GM21360 (cell line): ENCODE results near the gene C3orf52.
"Not testable (repeated sequence)": the region's sequence is repeated elsewhere in the genome, so short reads cannot be mapped to it uniquely, and the experiment has no call there.

Source experiments
- ATAC-seq: cut with Tn5 transposase; IDR thresholded peaks from one replicate; pipeline ENCODE4 v1.9.1; 2021; ENCODE audit warnings: mild to moderate bottlenecking, moderate library complexity; ENCODE audit not compliant: unreplicated experiment

C3orf52 gene, protein sequence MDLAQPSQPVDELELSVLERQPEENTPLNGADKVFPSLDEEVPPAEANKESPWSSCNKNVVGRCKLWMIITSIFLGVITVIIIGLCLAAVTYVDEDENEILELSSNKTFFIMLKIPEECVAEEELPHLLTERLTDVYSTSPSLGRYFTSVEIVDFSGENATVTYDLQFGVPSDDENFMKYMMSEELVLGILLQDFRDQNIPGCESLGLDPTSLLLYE

DNA sequence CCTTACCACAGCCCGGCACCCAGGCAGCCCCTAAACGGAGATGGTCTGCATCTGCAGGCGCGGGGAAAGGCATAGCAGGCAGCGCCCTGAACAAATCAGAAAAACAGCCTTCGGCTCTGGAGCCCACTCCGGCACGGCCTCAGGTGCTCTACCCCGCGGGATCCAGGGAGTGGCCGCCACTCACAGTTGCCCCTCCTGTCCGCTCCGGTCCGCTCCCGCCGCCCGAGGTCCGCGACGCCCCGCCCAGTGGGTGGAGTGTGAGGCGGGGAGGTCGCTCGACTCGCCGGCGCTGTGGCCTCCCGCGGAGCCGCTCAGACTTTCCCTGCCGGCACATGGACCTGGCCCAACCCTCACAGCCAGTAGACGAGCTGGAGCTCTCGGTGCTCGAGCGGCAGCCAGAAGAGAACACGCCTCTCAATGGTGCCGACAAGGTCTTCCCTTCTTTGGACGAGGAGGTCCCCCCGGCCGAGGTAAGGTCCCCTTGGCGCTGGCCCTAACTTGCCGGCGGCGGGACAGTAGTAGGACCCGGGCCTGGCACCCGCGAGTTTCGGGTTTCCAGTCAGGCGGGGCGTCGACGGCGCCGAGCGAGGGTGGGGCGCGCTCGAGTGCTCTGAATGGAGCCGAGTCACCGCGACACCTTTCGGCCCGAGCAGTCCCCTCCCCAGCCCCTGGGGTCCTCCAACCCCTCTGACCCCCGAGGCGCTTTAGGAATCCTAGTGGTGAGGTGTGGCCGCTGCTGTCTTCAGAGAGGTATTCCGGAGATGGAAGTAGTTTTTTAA, at the start of gene C3orf52:
Gene C3orf52 (plus strand): TSS at position 314 of the 779 bp plus-strand sequence. CDS start 19 bp downstream, at position 333.
- peak; percentile 80 for ATAC-seq

DNA sequence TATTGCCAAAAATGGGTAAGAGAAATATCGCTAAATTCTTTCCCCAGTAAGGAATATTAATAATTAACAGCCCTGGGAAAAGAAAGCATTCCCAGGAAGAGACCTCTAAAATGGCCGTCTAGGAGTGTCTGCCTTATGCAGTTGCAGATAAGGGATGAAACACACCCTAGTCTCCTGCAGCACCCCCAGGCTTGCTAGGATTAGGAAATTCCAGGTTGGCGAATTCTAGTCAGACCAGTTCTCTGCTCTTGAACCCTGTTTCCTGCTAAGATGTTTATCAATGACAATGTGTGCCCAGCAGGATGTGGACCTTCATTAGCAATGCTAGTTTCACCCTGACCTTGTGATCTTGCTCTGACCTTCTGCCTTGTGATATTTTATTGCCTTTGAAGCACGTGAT, 49.0 kb upstream of the C3orf52 start:
- ATAC-seq: not testable (repeated sequence)

DNA sequence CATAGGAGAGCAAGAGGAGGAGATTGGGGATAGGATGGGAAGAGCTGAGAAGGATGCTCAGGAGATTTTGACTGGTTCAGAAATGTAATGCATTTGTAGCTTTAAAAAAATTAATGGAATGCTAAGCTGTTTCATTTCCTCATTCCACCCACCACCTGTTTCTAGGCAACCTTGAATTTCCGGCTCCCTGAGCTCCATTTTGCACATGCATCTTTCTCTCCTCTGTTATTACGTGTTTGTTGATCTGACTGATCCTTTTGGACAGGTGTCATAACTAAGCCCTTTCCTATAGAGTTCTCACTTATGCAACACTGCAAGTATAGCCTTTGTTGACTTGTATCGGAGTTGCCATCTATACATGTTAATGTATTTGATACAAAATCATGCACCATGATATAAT, 47.3 kb upstream of the C3orf52 start:
- ATAC-seq: no peak

DNA sequence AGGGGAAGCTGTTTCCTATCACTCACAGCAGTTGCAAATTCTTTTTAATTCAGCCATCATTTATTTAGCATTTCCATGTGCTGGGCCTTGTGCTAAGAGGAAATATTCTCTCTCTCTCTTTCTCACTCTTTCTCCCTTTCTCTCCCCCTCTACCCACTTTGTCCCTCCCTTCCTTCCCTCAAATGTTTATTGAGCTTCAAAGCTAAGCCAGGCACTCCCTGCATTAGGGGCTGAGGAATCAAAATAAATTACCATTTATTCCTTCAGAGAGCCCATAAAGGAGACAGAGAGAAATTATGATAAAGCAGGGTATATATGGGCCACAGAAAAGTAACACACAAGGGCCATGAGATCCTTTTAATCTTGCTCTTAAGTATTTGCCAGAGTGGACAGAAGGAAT, 44.9 kb upstream of the C3orf52 start:
- no peak for ATAC-seq

- ATAC-seq: no peak
Measured at GRCh38 chr3:112042842-112043280, 43.3 kb upstream of the C3orf52 start.

GRCh38 chr3:112043621-112044201, 42.5 kb upstream of the C3orf52 start:
- ATAC-seq: peak; percentile 93

GRCh38 chr3:112046599-112046998, 39.6 kb upstream of the C3orf52 start:
- ATAC-seq: no peak

GRCh38 chr3:112047264-112047663, 38.9 kb upstream of the C3orf52 start:
- ATAC-seq: no peak

DNA sequence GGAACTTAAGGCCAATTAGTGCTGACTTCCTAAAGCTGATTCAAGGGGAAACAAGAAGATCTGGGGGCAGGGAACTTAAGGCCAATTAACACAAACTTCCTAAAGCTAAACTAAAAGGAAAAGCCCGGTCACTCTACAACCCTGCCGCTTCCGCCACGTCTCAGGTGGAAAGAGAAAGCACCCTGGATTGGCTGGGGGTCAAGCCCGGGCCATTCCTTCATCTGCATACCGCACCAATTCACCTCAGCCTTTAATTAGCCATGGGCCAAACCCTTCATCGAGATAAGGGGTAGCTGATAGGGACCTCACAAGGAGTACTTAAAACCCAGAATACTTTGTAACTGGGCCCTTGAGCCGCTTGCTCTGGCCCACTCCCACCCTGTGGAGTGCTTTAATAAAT, 37.3 kb upstream of the C3orf52 start:
- no peak for ATAC-seq

GRCh38 chr3:112053229-112053628, 33.0 kb upstream of the C3orf52 start:
- ATAC-seq: no peak

GRCh38 chr3:112056451-112056929, 29.7 kb upstream of the C3orf52 start:
- ATAC-seq: no peak

DNA sequence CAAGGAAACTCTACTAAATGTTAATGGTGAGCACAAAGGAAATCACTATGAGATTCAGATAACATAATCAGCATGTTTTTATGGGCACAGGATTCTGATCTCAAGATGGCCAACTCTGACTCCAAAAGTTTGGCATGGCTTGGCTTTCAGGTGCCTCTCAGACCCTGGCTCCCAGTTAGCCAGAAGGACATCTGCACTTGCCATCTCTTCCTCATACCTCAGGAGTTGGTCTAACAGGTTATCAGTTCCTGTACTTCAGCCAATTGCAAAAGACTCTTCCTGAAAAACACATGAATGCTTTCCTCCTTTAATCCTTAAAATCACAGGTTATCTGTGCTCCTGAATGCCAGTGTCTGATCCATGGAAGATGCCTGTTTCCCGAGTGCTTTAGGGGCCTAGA, 26.7 kb upstream of the C3orf52 start:
- ATAC-seq: no peak

- no peak for ATAC-seq
Measured at GRCh38 chr3:112061152-112061551, 25.0 kb upstream of the C3orf52 start.

DNA sequence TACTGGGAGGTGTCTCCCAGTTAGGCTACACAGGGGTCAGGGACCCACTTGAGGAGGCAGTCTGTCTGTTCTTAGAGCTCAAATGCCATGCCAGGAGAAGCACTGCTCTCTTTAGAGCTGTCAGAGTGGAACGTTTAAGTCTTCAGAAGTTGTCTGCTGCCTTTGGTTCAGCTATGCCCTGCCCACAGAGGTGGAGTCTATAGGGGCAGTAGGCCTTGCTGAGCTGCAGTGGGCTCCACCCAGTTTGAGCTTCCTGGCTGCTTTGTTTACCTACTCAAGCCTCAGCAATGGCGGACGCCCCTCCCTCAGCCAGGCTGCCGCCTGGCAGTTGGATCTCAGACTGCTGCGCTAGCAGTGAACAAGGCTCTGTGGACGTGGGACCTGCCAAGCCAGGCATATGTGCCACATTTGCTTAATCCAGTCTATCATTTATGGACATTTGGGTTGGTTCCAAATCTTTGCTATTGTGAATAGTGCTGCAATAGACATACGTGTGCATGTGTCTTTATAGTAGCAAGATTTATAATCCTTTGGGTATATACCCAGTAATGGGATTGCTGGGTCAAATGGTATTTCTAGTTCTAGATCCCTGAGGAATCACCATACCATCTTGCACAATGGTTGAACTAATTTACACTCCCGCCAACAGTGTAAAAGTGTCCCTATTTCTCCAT, 13.7 kb upstream of the C3orf52 start:
- ATAC-seq: not testable (repeated sequence)

DNA sequence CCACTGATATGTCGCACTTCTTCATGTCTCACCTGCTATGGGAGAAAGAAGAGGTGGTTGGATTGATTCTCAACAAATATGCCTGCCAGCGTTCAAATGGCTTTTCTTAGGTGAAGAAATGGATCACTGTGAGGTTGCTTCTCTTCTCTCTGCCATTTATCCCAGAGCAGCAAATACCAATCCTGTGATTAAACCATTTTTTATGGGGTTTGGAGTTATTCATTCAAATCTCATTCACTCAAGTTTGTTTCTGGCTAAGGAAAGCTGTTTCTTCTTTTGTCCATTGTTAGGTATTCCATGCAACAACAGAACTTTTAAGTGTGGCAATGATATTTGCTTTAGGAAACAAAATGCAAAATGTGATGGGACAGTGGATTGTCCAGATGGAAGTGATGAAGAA, 12.2 kb upstream of the C3orf52 start:
- ATAC-seq: no peak

GRCh38 chr3:112074616-112075497, 11.3 kb upstream of the C3orf52 start:
- ATAC-seq: peak; percentile 90

DNA sequence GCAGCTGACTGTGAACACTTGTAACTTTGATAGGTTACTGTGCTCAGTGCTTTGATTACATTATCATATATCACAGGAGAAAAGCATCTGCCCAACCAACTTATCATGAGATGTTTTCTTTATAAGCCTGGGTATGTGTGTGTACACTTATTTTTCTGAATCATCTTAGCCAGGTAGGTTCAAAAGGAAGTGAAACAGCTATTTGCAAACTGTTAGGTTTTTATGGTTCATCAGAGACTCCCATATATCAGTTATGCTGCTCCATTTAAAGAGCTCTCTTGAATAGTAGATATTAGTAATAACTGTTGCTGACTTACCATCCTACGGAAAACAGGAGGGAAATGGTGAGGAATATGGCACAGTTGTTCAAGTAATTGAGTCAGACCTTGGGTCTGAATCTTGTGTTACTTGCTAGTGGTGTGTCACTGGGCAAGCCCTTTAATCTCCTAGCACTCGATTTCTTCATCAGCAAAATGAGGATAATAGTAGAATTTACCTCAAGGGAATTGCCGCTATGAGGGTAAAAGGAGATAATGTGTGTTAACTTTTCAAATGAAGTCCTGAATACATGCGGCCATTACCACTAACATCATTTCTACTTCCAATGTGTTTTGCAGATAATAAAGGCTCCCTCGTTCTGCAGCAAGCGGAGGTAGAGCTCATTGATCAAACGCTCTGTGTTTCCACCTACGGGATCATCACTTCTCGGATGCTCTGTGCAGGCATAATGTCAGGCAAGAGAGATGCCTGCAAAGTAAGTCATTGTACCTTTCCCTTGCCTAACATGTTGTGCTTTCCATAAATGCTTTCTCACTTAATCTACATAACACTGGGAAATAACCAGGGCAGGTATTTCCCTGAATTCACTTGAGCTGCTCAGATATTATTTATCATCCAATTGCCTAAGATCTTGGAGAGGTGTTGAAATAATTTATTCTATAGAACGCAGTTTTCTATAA, 7.8 kb upstream of the C3orf52 start:
- ATAC-seq: no peak

- ATAC-seq: no peak
Measured at GRCh38 chr3:112083239-112083638, 3.0 kb upstream of the C3orf52 start.
